HG03442 (cell line): ENCODE results near the gene FNBP1L.
A peak's percentile ranks its signal among the peaks of the same experiment; 100 is the strongest.
"Not testable (repeated sequence)": the region's sequence is repeated elsewhere in the genome, so short reads cannot be mapped to it uniquely, and the experiment has no call there.

Experiments used
- ATAC-seq: cut with Tn5 transposase; IDR thresholded peaks from one replicate; pipeline ENCODE4 v1.9.1; 2021; ENCODE audit warnings: mild to moderate bottlenecking, moderate library complexity; ENCODE audit not compliant: unreplicated experiment

The FNBP1L gene

GRCh38 chr1:93588206-93588605 lies 140.3 kb downstream of the FNBP1L start:
- ATAC-seq = no peak

GRCh38 chr1:93588955-93589354 lies 141.0 kb downstream of the FNBP1L start:
- no peak for ATAC-seq

- ATAC-seq = not testable (repeated sequence)
Measured at GRCh38 chr1:93591291-93591675, 143.4 kb downstream of the FNBP1L start.

GRCh38 chr1:93591676-93592550 lies 144.0 kb downstream of the FNBP1L start:
- ATAC-seq = peak; percentile 71

GRCh38 chr1:93592551-93592949 lies 144.6 kb downstream of the FNBP1L start:
- ATAC-seq = no peak

- no peak for ATAC-seq
Measured at GRCh38 chr1:93593854-93594602, 146.1 kb downstream of the FNBP1L start.

- ATAC-seq = no peak
Measured at GRCh38 chr1:93594603-93594880, 146.6 kb downstream of the FNBP1L start.

GRCh38 chr1:93595266-93595665 lies 147.3 kb downstream of the FNBP1L start:
- no peak for ATAC-seq

- no peak for ATAC-seq
Measured at GRCh38 chr1:93595743-93596142, 147.8 kb downstream of the FNBP1L start.

GRCh38 chr1:93596329-93597089 lies 148.6 kb downstream of the FNBP1L start:
- ATAC-seq = no peak

- no peak for ATAC-seq
Measured at GRCh38 chr1:93597709-93598108, 149.8 kb downstream of the FNBP1L start.

- ATAC-seq = no peak
Measured at GRCh38 chr1:93598396-93598795, 150.5 kb downstream of the FNBP1L start.

- no peak for ATAC-seq
Measured at GRCh38 chr1:93598861-93599439, 151.0 kb downstream of the FNBP1L start.

- no peak for ATAC-seq
Measured at GRCh38 chr1:93599479-93599878, 151.6 kb downstream of the FNBP1L start.

- ATAC-seq = no peak
Measured at GRCh38 chr1:93600663-93601062, 152.7 kb downstream of the FNBP1L start.

GRCh38 chr1:93601686-93602085 lies 153.8 kb downstream of the FNBP1L start:
- no peak for ATAC-seq

GRCh38 chr1:93602101-93602500 lies 154.2 kb downstream of the FNBP1L start:
- no peak for ATAC-seq

- ATAC-seq = no peak
Measured at GRCh38 chr1:93603106-93603505, 155.2 kb downstream of the FNBP1L start.

GRCh38 chr1:93603601-93604000 lies 155.7 kb downstream of the FNBP1L start:
- ATAC-seq = no peak
